ENCODE data around the gene GATA6.

DNA sequence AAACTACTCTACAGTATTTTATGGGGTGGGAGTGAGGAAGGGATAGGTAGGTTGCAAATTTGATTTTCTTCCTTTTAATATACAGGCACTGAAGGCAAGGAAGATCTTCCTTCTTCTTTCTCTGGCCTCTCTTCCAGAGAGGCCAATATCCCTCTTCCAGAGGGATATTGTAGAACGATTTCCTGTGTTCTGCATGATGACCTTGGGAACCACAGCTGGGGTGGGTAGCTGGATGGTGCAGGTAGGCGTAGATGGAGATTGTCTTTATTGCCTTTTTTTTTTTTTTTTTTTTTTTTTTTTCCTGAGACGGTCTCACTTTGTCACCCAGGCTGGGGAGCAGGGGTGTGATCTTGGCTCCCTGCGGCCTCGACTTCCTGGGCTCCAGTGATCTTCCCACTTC, 49.4 kb downstream of the GATA6 start:
- no peak for TF ChIP-seq EZH2phosphoT487 (IDR thresholded peaks at IDR 0.05; ENCODE audit: insufficient read depth, low read depth)
- no peak for TF ChIP-seq EZH2 (IDR thresholded peaks at IDR 0.05; ENCODE audit: insufficient read depth, poor library complexity, severe bottlenecking)

Measured in GM23248 (cell line).